Psoas muscle (tissue), 8 donors: ENCODE data around the gene SLC9A4. TPM values are rescaled to one million over a fixed set of nuclear protein-coding genes. Genes with fewer than 3 reads are reported as not detected.
A peak's percentile ranks its signal among the peaks of the same experiment; 100 is the strongest.

Experiments used
- ATAC-seq, 4 donors: fragments of 200-7000 bp; cut with Tn5 transposase; one replicate each; pipeline ENCODE4 v1.9.1; 2020; ENCODE audit warnings: moderate library complexity in 3 of 4, mild to moderate bottlenecking in 2 of 4
- DNase-seq, 2 donors: peaks; one replicate each; pipeline ENCODE4 v3.0.0-alpha.2; 2020
- H3K27ac ChIP-seq: fragments of 200-600 bp; one replicate; pipeline ENCODE4 v1.8.0; 2022
- H3K27me3 ChIP-seq, 3 donors: fragments of 200-600 bp in 1 of 3; one replicate each; pipeline versions ENCODE4 v1.6.1 to v1.8.0; 2013 to 2022; ENCODE audit warnings: low read length in 2 of 3, mild to moderate bottlenecking in 2 of 3, moderate library complexity in 1 of 3; ENCODE audit not compliant: insufficient read depth in 3 of 3
- H3K36me3 ChIP-seq, 2 donors: fragments of 200-600 bp in 1 of 2; one replicate each; pipeline versions ENCODE4 v1.6.1 to v1.8.0; 2013 to 2022; ENCODE audit warnings: low read depth in 1 of 2, mild to moderate bottlenecking in 1 of 2, moderate library complexity in 1 of 2; ENCODE audit not compliant: insufficient read depth in 1 of 2
- H3K4me1 ChIP-seq: fragments of 200-600 bp; one replicate; pipeline ENCODE4 v1.8.0; 2022
- H3K4me3 ChIP-seq: fragments of 200-600 bp; one replicate; pipeline ENCODE4 v1.8.0; 2022; ENCODE audit warnings: mild to moderate bottlenecking
- H3K9me3 ChIP-seq: fragments of 200-600 bp; one replicate; pipeline ENCODE4 v1.8.0; 2022
- WGBS, 3 donors: extraction: QIAGEN DNeasy Blood & Tissue Kit; methylation state at CpG; one replicate each; pipeline versions ENCODE4 v1.1.6 to v1.1.7; 2013; 5-methylcytosine and 5-hydroxymethylcytosine counted together
- intact Hi-C, 2 donors: fragments of 100-400 bp; cut with DNase I; formaldehyde crosslinking; loops; one replicate each; pipeline versions ENCODE4 v1.11.0 to v1.14.2; 2022
- polyA plus RNA-seq, 3 donors: library from polyadenylated mRNA; stranded (reverse); fragments of 200-250 nt; gene quantifications; one replicate each; pipeline ENCODE4 v1.2.3, GENCODE V29; 2013
- total RNA-seq, 4 donors: library from RNA; stranded (reverse); fragmentation: NEBNext Ultra II Directional in 2 of 4; extraction: Animal tissue kit (Norgen Biotek cat#: 25700) in 2 of 4; gene quantifications; one replicate each; pipeline versions ENCODE4 v1.2.1 to v1.2.4, GENCODE V29; 2021 to 2023
- TF ChIP-seq, protein P1 (sequence below): fragments of 200-600 bp; IDR thresholded peaks from one replicate; pipeline ENCODE4 v1.8.0; 2022; ENCODE audit warnings: antibody characterized with exemption
- donor health status: healthy with polysubstance abuse.
- donor health status: DM: no; HTN: no; CAD: no; lungs with moderate emphysema.
- donor health status: Bipolar disorder and iron deficiency.
- donor health status: healthy.
- donor health status: DM: yes; HTN: yes; CAD: no.
- donor health status: DM: no; HTN: no; CAD: no.
- donor health status: DM: no; HTN: no; CAD: no.
- donor health status: DM: yes; HTN: yes; CAD: no.

The SLC9A4 gene
- total and polyA plus RNA-seq, 7 donors = 0.08 TPM; not detected in 6

DNA sequence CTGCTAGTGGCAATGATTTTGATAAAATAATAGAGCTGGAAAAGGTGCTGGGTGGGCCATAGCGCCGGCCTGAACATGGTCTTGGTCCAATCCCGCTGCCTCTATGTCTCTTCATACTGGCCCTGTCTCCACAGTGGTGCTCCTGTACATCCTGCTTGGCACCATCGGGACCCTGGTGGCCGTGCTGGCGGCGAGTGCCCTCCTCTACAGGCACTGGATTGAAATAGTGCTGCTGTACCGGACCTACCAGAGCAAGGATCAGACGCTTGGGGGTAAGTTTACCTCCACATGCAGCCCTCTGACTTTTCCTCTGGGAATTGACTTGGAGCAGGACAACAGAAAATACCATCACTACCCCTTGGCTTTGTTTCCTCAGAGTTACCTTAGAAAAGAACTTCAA, 26.1 kb upstream of the SLC9A4 start:
- ATAC-seq = no peak

DNA sequence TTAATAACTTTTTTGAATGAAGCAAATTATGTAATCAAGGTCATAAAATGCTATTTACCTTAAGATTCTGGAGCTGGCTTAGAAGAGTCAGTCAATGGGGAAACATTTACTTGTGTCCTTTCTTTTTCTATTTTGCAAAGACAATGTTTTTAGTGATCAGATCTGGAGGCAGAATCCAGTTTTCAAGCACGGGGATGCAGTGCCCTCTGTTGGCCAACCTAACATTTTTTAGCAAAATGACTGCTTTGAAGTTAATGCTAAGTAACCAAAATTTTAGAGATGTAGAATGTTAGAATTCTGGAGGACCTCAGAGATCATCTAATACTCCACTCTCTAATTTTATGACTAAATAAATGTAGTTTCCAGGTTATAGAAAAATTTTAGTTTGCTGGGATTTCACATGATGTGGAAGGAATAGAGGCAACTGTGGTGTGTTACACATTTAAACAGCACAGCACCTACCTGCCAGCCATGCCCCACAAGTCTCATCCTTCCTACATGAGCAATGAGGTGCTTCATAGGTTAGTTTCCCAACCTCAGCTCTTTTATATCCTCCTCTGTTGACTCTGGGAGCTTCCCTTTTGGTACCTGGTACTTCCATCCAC, 23.6 kb upstream of the SLC9A4 start:
- no peak overlapping the region for H3K4me3 ChIP-seq
- no peak overlapping the region for H3K27ac ChIP-seq
- intact Hi-C loops = loop anchor here (5.0 to 10.0 kb wide), 3 partner anchors 92 to 425 kb away; partner anchors contain the start of gene IL18R1 (in 1 of the 2)
- DNase-seq (peak in 1 of 2 donors; percentile 19), ATAC-seq (no peak)
- no peaks in the 10 kb centered on the region for H3K9me3 ChIP-seq
- WGBS, 3 donors = 0 to 3% (median 0%) methylated on average over 1 of the region's 1 CpG
- H3K36me3 ChIP-seq = no peaks in the 10 kb centered on the region
- no peaks in the 10 kb centered on the region for H3K4me1 ChIP-seq
- TF ChIP-seq, protein P1, sequence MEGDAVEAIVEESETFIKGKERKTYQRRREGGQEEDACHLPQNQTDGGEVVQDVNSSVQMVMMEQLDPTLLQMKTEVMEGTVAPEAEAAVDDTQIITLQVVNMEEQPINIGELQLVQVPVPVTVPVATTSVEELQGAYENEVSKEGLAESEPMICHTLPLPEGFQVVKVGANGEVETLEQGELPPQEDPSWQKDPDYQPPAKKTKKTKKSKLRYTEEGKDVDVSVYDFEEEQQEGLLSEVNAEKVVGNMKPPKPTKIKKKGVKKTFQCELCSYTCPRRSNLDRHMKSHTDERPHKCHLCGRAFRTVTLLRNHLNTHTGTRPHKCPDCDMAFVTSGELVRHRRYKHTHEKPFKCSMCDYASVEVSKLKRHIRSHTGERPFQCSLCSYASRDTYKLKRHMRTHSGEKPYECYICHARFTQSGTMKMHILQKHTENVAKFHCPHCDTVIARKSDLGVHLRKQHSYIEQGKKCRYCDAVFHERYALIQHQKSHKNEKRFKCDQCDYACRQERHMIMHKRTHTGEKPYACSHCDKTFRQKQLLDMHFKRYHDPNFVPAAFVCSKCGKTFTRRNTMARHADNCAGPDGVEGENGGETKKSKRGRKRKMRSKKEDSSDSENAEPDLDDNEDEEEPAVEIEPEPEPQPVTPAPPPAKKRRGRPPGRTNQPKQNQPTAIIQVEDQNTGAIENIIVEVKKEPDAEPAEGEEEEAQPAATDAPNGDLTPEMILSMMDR = peak; percentile 49
- peaks cover 0 to 2% (median 0%) of the 10 kb centered on the region in 3 donors for H3K27me3 ChIP-seq

More for the DNA sequence above, 26.1 kb upstream of the SLC9A4 start:
- no peak for DNase-seq
- no peak overlapping the region for H3K4me3 ChIP-seq
- peaks cover 0 to 2% (median 0%) of the 10 kb centered on the region in 3 donors for H3K27me3 ChIP-seq
- intact Hi-C loops = loop anchor here (5.0 to 10.0 kb wide), 3 partner anchors 90 to 422 kb away; partner anchors contain the start of gene IL18R1 (in 1 of the 2)
- no peaks in the 10 kb centered on the region for H3K4me1 ChIP-seq
- no peak overlapping the region for H3K27ac ChIP-seq
- H3K9me3 ChIP-seq = no peaks in the 10 kb centered on the region
- TF ChIP-seq, protein P1 = no peak
- no peaks in the 10 kb centered on the region for H3K36me3 ChIP-seq
- WGBS, 3 donors = 85 to 91% (median 89%) methylated on average over 9 of the region's 9 CpGs

DNA sequence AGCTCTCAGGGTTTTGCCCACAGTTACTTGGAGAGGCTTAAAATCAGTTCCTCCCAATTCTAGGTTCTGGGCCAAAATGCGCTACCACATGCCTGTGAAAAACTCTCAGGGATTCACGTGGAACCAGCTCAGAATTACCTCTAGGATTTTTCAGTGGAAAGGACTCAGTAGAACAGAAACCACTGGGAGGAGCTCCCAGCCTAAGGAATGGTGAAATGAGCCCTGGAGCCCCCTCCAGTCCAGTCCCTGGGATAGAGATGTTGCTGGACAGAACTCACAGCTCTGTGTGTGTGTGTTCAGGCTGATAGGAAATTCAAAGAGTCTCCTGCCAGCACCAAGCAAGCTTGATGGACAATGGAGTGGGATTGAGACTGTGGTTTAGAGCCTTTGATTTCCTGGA, 21.1 kb upstream of the SLC9A4 start:
- 54 to 63% (median 59%) methylated on average over 2 of the region's 2 CpGs for WGBS, 3 donors
- TF ChIP-seq, protein P1 = no peak
- Histone ChIP-seq H3K4me3 (no peak overlapping the region), H3K4me1 (no peaks in the 10 kb centered on the region), H3K27me3 (peaks cover 0 to 4% (median 0%) of the 10 kb centered on the region in 3 donors), H3K36me3 (no peaks in the 10 kb centered on the region), H3K27ac (no peak overlapping the region), H3K9me3 (peaks cover 11% of the 10 kb centered on the region)
- no peak for ATAC-seq
- intact Hi-C loops = no loop called here
- no peak for DNase-seq

DNA sequence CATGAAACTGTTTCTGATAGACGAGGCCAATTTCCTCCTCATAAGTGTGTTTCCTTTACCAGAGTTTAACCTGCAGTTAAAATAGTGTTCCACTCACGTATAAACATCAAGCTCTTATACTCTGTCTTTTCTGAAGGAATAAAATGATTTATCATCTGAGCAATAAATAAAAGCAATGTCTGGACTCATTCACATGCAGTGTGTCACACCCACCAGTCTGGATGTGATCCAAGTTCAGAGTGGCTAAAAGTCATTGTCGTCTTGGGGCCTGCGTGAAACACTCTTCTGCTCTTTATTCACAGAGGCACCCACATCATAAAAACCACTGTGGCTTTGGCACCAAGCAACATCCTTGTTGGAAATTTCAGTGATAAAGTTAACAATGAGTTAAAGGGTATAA, 19.5 kb upstream of the SLC9A4 start:
- Histone ChIP-seq H3K9me3 (peaks cover 11% of the 10 kb centered on the region), H3K27me3 (peaks cover 0 to 4% (median 0%) of the 10 kb centered on the region in 3 donors), H3K27ac (no peak overlapping the region), H3K4me3 (no peak overlapping the region), H3K36me3 (no peaks in the 10 kb centered on the region), H3K4me1 (no peaks in the 10 kb centered on the region)
- ATAC-seq = no peak
- intact Hi-C loops = no loop called here
- no peak for DNase-seq
- TF ChIP-seq, protein P1 = no peak
- 48 to 66% (median 65%) methylated on average over 4 of the region's 4 CpGs for WGBS, 3 donors
